Measurements from ENCODE around the gene EN2. TPM values are rescaled to one million over a fixed set of nuclear protein-coding genes. Genes with fewer than 3 reads are reported as not detected.

The EN2 gene
- total and polyA plus RNA-seq, 11 donors, result 0.06 to 0.08 TPM; not detected in 9

- no peak for DNase-seq
- Histone ChIP-seq H3K27ac (no peak overlapping the region), H3K9me3 (no peaks in the 10 kb centered on the region), H3K4me1 (peaks cover 0 to 34% (median 13%) of the 10 kb centered on the region in 12 donors), H3K4me3 (no peak overlapping the region), H3K36me3 (no peaks in the 10 kb centered on the region), H3K27me3 (peaks cover 92 to 96% (median 94%) of the 10 kb centered on the region in 9 donors)
- ATAC-seq, result no peak
- 23 to 35% (median 31%) methylated on average over 3 of the region's 3 CpGs for WGBS, 4 donors
- no peak for TF ChIP-seq POLR2A (IDR thresholded peaks at IDR 0.05)
- no peak for TF ChIP-seq CTCF (IDR thresholded peaks at IDR 0.05)
- intact Hi-C loops (cut with DNase I), result no loop called here
Measured at GRCh38 chr7:155461631-155462030, 3.7 kb downstream of the EN2 start.

- no peaks in the 10 kb centered on the region for H3K36me3 ChIP-seq
- no peak for TF ChIP-seq POLR2A (IDR thresholded peaks at IDR 0.05)
- no peak for TF ChIP-seq CTCF (IDR thresholded peaks at IDR 0.05)
- no peak overlapping the region for H3K4me3 ChIP-seq
- H3K9me3 ChIP-seq, result no peaks in the 10 kb centered on the region
- peaks cover 92 to 96% (median 94%) of the 10 kb centered on the region in 9 donors for H3K27me3 ChIP-seq
- intact Hi-C loops (cut with DNase I), result no loop called here
- 10 to 17% (median 14%) methylated on average over 30 to 33 of the region's 33 CpGs for WGBS, 4 donors
- no peak for DNase-seq
- peaks cover 0 to 34% (median 16%) of the 10 kb centered on the region in 12 donors for H3K4me1 ChIP-seq
- ATAC-seq, result no peak
- H3K27ac ChIP-seq, result no peak overlapping the region
Measured at GRCh38 chr7:155462163-155462735, 4.3 kb downstream of the EN2 start.

GRCh38 chr7:155463114-155463811, 5.3 kb downstream of the EN2 start:
- H3K27ac ChIP-seq, result no peak overlapping the region
- peaks cover 98 to 100% (median 99%) of the 10 kb centered on the region in 9 donors for H3K27me3 ChIP-seq
- peaks cover 0 to 38% (median 20%) of the 10 kb centered on the region in 12 donors for H3K4me1 ChIP-seq
- DNase-seq (no peak), ATAC-seq (no peak)
- H3K9me3 ChIP-seq, result no peaks in the 10 kb centered on the region
- intact Hi-C loops (cut with DNase I), result no loop called here
- 7 to 19% (median 16%) methylated on average over 15 of the region's 15 CpGs for WGBS, 4 donors
- H3K36me3 ChIP-seq, result no peaks in the 10 kb centered on the region
- TF ChIP-seq POLR2A (IDR thresholded peaks at IDR 0.05), result no peak
- TF ChIP-seq CTCF (IDR thresholded peaks at IDR 0.05), result no peak
- no peak overlapping the region for H3K4me3 ChIP-seq

- ATAC-seq (no peak), DNase-seq (no peak)
- Histone ChIP-seq H3K36me3 (no peaks in the 10 kb centered on the region), H3K4me3 (no peak overlapping the region), H3K27ac (no peak overlapping the region), H3K27me3 (peaks cover 96 to 100% (median 98%) of the 10 kb centered on the region in 9 donors), H3K4me1 (peaks cover 0 to 32% (median 16%) of the 10 kb centered on the region in 12 donors), H3K9me3 (no peaks in the 10 kb centered on the region)
- 9 to 21% (median 14%) methylated on average over 6 of the region's 6 CpGs for WGBS, 4 donors
- intact Hi-C loops (cut with DNase I), result no loop called here
- no peak for TF ChIP-seq CTCF (IDR thresholded peaks at IDR 0.05)
- no peak for TF ChIP-seq POLR2A (IDR thresholded peaks at IDR 0.05)
Measured at GRCh38 chr7:155464183-155464582, 6.3 kb downstream of the EN2 start.
